DOHH2 (cell line): ENCODE measurements around the gene NPR2.
A peak's percentile ranks its signal among the peaks of the same experiment; 100 is the strongest.

Experiments
- H3F3A ChIP-seq: fragments of 200-600 bp; sonication (generic), shearing (Covaris generic); 2 replicates; pipeline ENCODE4 v1.6.0; 2016; ENCODE audit warnings: antibody characterized with exemption, mild to moderate bottlenecking; ENCODE audit not compliant: control insufficient read depth, insufficient read depth
- H3K27ac ChIP-seq: fragments of 200-600 bp; sonication (generic); 2 replicates; pipeline ENCODE4 v1.5.1; 2014; ENCODE audit warnings: low read depth, mild to moderate bottlenecking, low read length, moderate library complexity
- H3K27me3 ChIP-seq: fragments of 200-600 bp; sonication (generic); 2 replicates; pipeline ENCODE4 v1.6.1; 2014; ENCODE audit warnings: mild to moderate bottlenecking, low read length, mixed read lengths; ENCODE audit not compliant: control insufficient read depth
- H3K36me3 ChIP-seq: fragments of 200-600 bp; sonication (generic); 2 replicates; pipeline ENCODE4 v1.6.1; 2014; ENCODE audit warnings: mild to moderate bottlenecking, low read length, moderate library complexity, mixed read lengths; ENCODE audit not compliant: control insufficient read depth
- H3K4me1 ChIP-seq: fragments of 200-600 bp; sonication (generic); 2 replicates; pipeline ENCODE4 v1.6.1; 2014; ENCODE audit warnings: mild to moderate bottlenecking, low read length, mixed read lengths; ENCODE audit not compliant: control insufficient read depth
- H3K4me2 ChIP-seq: fragments of 200-600 bp; sonication (generic); 2 replicates; pipeline ENCODE4 v1.6.0; 2014; ENCODE audit warnings: mild to moderate bottlenecking, low read length, moderate library complexity
- H3K4me3 ChIP-seq: fragments of 200-600 bp; sonication (generic); 2 replicates; pipeline ENCODE4 v1.5.1; 2014; ENCODE audit warnings: mild to moderate bottlenecking, low read length, mixed read lengths
- H3K79me2 ChIP-seq: fragments of 200-600 bp; sonication (generic); 2 replicates; pipeline ENCODE4 v1.6.1; 2014; ENCODE audit warnings: mild to moderate bottlenecking, low read length, mixed read lengths; ENCODE audit not compliant: control insufficient read depth
- H3K9me2 ChIP-seq: fragments of 200-600 bp; sonication (generic); replicated peaks from 2 replicates; pipeline ENCODE4 v1.6.1; 2014; ENCODE audit warnings: mild to moderate bottlenecking, low read length, mixed read lengths; ENCODE audit not compliant: control insufficient read depth
- H3K9me3 ChIP-seq: fragments of 200-600 bp; sonication (generic); 2 replicates; pipeline ENCODE4 v1.6.1; 2014; ENCODE audit warnings: antibody characterized with exemption, low read length, mixed read lengths; ENCODE audit not compliant: control insufficient read depth, insufficient read depth
- H4K20me1 ChIP-seq: fragments of 200-600 bp; sonication (generic); 2 replicates; pipeline ENCODE4 v1.6.0; 2014; ENCODE audit warnings: low read depth, mild to moderate bottlenecking, antibody characterized with exemption, low read length, moderate library complexity; ENCODE audit not compliant: control insufficient read depth, insufficient read depth
- EZH2phosphoT487 ChIP-seq: fragments of 200-600 bp; sonication (generic); IDR thresholded peaks from 2 replicates; pipeline ENCODE4 v1.6.1; 2017; ENCODE audit warnings: borderline replicate concordance, mild to moderate bottlenecking, antibody characterized with exemption, low read length, moderate library complexity, mixed read lengths
- TF ChIP-seq, protein P1 (sequence below): fragments of 200-600 bp; sonication (generic); IDR thresholded peaks from one replicate; pipeline ENCODE4 v1.5.1; 2014; ENCODE audit warnings: antibody characterized with exemption, mild to moderate bottlenecking, low read depth, low read length; ENCODE audit not compliant: poor library complexity, severe bottlenecking

Gene NPR2

DNA sequence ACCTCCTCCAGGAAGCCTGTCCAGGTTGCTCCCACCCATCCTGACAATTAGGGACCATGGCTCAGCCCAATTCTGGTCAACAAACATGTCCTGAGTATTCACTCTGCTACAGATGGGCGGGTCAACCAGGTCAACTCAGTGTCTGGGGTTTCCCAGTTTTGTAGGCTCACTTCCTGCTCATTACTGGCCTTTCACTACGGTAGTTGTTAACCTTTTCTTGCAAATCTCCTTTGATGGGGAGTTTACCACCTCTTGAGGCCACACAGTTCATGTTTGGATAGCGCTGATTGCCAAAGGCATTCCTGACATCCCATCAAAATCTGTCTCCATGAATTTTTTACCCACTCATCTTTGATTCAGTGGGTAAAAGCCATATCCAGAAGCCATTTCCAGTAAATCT is 51.4 kb downstream of the NPR2 start:
- H3K27me3 ChIP-seq = no peaks in the 10 kb centered on the region
- no peak overlapping the region for H3K4me3 ChIP-seq
- no peaks in the 10 kb centered on the region for H3K36me3 ChIP-seq
- H3K4me1 ChIP-seq = peaks cover 30% of the 10 kb centered on the region
- H3F3A ChIP-seq = no peaks in the 10 kb centered on the region
- no peaks in the 10 kb centered on the region for H4K20me1 ChIP-seq
- H3K4me2 ChIP-seq = no peak overlapping the region
- no peaks in the 10 kb centered on the region for H3K9me2 ChIP-seq
- no peaks in the 10 kb centered on the region for H3K9me3 ChIP-seq
- no peak for TF ChIP-seq EZH2phosphoT487
- TF ChIP-seq, protein P1, sequence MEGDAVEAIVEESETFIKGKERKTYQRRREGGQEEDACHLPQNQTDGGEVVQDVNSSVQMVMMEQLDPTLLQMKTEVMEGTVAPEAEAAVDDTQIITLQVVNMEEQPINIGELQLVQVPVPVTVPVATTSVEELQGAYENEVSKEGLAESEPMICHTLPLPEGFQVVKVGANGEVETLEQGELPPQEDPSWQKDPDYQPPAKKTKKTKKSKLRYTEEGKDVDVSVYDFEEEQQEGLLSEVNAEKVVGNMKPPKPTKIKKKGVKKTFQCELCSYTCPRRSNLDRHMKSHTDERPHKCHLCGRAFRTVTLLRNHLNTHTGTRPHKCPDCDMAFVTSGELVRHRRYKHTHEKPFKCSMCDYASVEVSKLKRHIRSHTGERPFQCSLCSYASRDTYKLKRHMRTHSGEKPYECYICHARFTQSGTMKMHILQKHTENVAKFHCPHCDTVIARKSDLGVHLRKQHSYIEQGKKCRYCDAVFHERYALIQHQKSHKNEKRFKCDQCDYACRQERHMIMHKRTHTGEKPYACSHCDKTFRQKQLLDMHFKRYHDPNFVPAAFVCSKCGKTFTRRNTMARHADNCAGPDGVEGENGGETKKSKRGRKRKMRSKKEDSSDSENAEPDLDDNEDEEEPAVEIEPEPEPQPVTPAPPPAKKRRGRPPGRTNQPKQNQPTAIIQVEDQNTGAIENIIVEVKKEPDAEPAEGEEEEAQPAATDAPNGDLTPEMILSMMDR = no peak
- H3K27ac ChIP-seq = no peak overlapping the region
- H3K79me2 ChIP-seq = no peaks in the 10 kb centered on the region

DNA sequence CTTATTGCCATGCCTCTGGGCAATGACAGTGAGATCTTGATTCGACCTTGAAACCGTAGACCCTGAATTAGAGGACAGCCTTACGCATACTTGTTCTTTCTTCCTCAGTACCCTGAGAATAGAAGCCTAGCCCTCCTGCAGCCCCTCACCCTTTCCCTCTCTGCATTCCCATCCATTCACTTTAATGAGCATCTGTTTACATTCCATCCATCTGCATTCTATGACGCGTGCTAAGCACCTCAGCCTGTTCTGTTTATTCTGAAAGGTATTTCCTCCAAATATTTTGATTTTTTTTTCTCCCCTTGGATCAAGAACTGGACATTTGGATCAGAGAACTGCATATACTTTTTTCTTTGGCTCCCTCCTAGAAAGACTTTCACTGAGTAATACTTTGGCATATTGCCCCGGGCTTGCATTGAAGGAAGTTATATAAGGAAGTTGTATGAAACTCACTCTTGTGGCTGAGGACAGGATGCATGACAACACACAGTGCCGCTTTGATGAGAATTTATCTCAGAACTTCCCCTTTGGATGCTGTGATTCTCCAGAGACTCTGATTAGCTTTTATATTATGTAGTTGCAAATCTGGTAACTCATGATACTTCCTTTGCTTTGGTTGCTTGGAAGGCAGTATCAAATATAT is 53.4 kb downstream of the NPR2 start:
- Histone ChIP-seq H3K36me3 (no peaks in the 10 kb centered on the region), H3K4me3 (no peak overlapping the region), H3K4me1 (peaks cover 36% of the 10 kb centered on the region), H4K20me1 (no peaks in the 10 kb centered on the region), H3K79me2 (no peaks in the 10 kb centered on the region), H3K4me2 (peak overlapping the region; percentile 27), H3K9me2 (no peaks in the 10 kb centered on the region), H3K27me3 (no peaks in the 10 kb centered on the region), H3K9me3 (no peaks in the 10 kb centered on the region), H3F3A (no peaks in the 10 kb centered on the region), H3K27ac (no peak overlapping the region)
- no peak for TF ChIP-seq EZH2phosphoT487
- TF ChIP-seq, protein P1 = no peak

DNA sequence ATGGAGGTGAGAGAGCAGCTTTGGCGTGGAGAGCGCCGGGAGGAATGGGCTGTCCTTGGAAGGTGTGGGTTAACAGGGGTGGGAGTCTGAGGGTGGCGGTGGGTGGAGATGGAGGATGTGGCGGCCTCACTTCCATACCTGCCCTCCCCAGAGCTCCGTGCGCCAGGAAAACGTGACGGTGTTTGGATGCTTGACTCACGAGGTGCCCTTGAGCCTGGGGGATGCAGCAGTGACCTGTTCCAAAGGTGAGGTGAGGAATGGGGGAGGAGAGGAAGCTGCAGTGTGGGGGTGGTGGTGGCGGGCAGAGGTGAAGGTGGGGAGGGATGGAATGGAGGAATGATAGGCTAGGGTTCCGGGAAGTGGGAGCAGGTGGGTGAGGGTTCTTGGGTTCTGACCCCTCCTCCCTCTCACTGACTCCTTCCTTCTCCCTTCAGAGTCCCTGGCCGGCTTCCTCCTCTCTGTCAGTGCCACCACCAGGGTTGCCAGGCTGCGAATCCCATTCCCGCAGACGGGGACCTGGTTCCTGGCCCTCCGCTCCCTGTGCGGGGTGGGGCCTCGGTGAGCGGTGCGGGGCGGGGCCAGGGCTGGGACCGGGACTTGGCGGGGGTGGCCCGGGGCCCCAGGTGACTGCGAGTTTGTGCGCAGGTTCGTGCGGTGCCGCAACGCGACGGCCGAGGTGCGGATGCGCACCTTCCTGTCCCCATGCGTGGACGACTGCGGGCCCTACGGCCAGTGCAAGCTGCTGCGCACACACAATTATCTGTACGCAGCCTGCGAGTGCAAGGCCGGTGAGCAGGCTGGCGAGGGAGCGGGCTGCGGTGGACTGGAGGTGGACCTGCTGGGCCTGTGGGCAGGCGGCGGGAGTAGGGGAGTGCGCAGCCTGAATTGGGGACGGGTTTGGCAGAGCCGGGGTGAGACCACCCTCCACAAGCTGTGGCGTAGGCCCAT is 54.7 kb downstream of the NPR2 start:
- H3K9me3 ChIP-seq = no peaks in the 10 kb centered on the region
- peaks cover 31% of the 10 kb centered on the region for H3K4me1 ChIP-seq
- H4K20me1 ChIP-seq = no peaks in the 10 kb centered on the region
- H3K27ac ChIP-seq = no peak overlapping the region
- no peaks in the 10 kb centered on the region for H3K27me3 ChIP-seq
- no peaks in the 10 kb centered on the region for H3K9me2 ChIP-seq
- H3K79me2 ChIP-seq = no peaks in the 10 kb centered on the region
- no peaks in the 10 kb centered on the region for H3K36me3 ChIP-seq
- no peak overlapping the region for H3K4me3 ChIP-seq
- TF ChIP-seq, protein P1 = no peak
- no peak for TF ChIP-seq EZH2phosphoT487
- H3F3A ChIP-seq = no peaks in the 10 kb centered on the region
- no peak overlapping the region; the same call in 1 of the 2 replicates for H3K4me2 ChIP-seq
